Measurements from ENCODE around the gene CPT1A.

CPT1A gene

DNA sequence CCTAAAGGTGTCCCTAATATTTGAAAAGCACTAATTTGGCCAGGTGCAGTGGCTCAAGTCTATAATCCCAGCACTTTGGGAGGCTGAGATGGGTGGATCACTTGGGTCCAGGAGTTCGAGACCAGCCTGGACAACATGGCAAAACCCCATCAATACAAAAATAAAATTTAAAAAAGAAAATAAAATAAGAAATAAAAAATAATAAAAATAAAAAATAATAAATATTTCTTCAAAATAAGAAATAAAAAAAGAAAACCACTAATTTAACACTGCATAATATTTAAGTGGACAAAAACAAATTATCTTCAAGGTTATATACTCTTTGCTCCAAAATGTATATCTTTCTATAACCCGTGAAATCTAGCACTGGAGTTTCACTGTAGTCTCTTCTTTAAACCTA, 32.9 kb downstream of the CPT1A start:
- Histone ChIP-seq H3K27ac (ENCODE audit: low read depth, low read length) (no peak overlapping the region), H3K36me3 (ENCODE audit: control insufficient read depth in 5 of 5, insufficient read depth in 5 of 5, low read length in 5 of 5) (peaks cover 0 to 66% (median 31%) of the 10 kb centered on the region in 5 donors), H3K27me3 (ENCODE audit: control insufficient read depth in 5 of 5, insufficient read depth in 4 of 5, low read length in 5 of 5) (peaks cover 0 to 2% (median 0%) of the 10 kb centered on the region in 5 donors), H3K9me3 (ENCODE audit: control insufficient read depth in 5 of 5, low read length in 5 of 5) (no peaks in the 10 kb centered on the region), H3K9ac (ENCODE audit: low read length in 5 of 5) (no peak overlapping the region), H3K4me3 (ENCODE audit: low read depth in 1 of 5, low read length in 5 of 5) (no peak overlapping the region), H3K4me1 (ENCODE audit: control insufficient read depth in 5 of 5, insufficient read depth in 5 of 5, low read length in 5 of 5) (peaks cover 0 to 19% (median 4%) of the 10 kb centered on the region in 5 donors)

DNA sequence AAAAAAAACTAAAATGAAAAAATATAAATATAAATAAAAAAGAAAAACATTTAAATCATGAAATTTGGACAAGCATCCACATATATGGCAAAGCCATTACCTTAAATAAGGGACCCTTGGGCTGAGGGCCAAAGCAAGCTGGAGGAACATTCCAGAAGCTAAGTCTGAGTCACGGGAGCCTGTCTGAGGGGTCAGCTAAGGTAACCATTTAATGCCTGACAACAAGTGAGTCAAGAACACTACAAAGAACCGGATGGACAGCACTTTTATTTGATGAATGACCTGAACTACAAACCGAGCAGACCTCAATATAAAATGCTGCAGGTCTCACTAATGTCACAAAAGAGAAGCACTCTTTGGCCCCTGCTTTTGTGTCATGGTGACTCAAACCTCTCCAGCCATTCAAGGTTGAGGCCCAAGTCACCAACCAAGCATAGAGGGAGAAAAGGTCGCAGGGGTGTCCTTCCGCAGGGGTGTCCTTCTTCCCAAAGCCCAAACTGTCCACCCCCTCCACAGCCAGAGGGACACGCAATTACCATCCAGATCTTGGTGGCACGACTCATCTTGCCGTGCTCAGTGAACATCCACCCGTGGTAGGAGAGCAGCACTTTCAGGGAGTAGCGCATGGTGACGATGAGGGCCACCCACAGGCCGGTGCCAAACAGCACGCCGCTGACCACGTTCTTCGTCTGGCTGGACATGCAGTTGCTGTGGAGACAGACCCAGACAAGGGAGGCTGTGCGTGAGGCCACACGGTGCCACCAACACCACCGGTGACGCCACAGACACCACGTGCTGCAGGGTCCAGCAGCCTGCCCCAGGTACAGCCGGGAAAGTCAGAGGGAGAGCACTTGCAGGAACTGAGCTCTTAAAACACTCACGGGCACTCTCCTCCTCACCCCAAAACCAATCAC, 34.5 kb downstream of the CPT1A start:
- no peak overlapping the region for H3K27ac ChIP-seq (ENCODE audit: low read depth, low read length)
- peaks cover 2 to 63% (median 30%) of the 10 kb centered on the region in 5 donors for H3K36me3 ChIP-seq (ENCODE audit: control insufficient read depth in 5 of 5, insufficient read depth in 5 of 5, low read length in 5 of 5)
- H3K4me1 ChIP-seq (ENCODE audit: control insufficient read depth in 5 of 5, insufficient read depth in 5 of 5, low read length in 5 of 5), result peaks cover 0 to 13% (median under 1%) of the 10 kb centered on the region in 5 donors
- H3K27me3 ChIP-seq (ENCODE audit: control insufficient read depth in 5 of 5, insufficient read depth in 4 of 5, low read length in 5 of 5), result no peaks in the 10 kb centered on the region
- no peaks in the 10 kb centered on the region for H3K9me3 ChIP-seq (ENCODE audit: control insufficient read depth in 5 of 5, low read length in 5 of 5)
- H3K4me3 ChIP-seq (ENCODE audit: low read depth in 1 of 5, low read length in 5 of 5), result no peak overlapping the region
- H3K9ac ChIP-seq (ENCODE audit: low read length in 5 of 5), result no peak overlapping the region

DNA sequence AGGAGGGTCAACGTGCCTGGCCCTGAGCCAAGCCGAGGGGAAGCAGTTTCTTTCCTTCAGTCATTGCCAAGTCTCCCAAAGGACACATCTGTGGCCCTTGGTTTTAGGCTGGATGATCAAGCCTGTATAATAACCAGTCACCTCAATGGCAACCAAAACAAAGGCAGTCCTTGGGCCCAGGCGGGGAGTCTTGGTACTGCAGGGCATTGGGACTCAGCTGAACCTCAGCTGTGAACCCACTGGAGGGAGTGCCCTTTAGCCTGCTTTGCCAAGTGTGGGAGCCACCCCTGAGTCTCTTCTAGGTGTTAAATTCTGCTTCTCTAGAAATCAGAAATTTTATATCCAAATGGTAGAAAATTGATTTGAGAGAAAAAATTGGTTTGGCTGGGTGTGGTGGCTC, 36.9 kb downstream of the CPT1A start:
- Histone ChIP-seq H3K4me3 (ENCODE audit: low read depth in 1 of 5, low read length in 5 of 5) (no peak overlapping the region), H3K27me3 (ENCODE audit: control insufficient read depth in 5 of 5, insufficient read depth in 4 of 5, low read length in 5 of 5) (no peaks in the 10 kb centered on the region), H3K9me3 (ENCODE audit: control insufficient read depth in 5 of 5, low read length in 5 of 5) (no peaks in the 10 kb centered on the region), H3K4me1 (ENCODE audit: control insufficient read depth in 5 of 5, insufficient read depth in 5 of 5, low read length in 5 of 5) (peaks cover 0 to 5% (median 0%) of the 10 kb centered on the region in 5 donors), H3K27ac (ENCODE audit: low read depth, low read length) (no peak overlapping the region), H3K36me3 (ENCODE audit: control insufficient read depth in 5 of 5, insufficient read depth in 5 of 5, low read length in 5 of 5) (peaks cover 2 to 63% (median 43%) of the 10 kb centered on the region in 5 donors), H3K9ac (ENCODE audit: low read length in 5 of 5) (no peak overlapping the region)

DNA sequence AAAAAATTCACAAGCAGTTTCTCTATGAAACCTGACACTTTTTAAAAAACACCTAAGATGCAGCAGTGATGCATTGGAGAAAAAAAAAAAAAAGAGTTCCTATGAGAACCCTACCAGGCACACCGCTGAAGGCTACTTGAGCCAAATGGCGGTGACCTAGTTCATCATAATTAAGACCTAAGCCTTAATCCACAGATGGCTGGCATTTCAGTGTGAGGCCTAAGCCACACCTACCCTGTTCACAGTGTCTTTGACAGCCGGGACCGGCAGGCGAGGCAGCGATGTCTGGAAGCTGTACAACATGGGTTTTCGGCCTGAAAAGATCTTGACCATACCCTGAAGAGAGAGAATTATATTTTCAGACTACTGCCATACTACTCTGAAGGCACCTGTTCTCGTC, 38.0 kb downstream of the CPT1A start:
- Histone ChIP-seq H3K9ac (ENCODE audit: low read length in 5 of 5) (no peak overlapping the region), H3K4me3 (ENCODE audit: low read depth in 1 of 5, low read length in 5 of 5) (no peak overlapping the region), H3K36me3 (ENCODE audit: control insufficient read depth in 5 of 5, insufficient read depth in 5 of 5, low read length in 5 of 5) (peaks cover 2 to 72% (median 49%) of the 10 kb centered on the region in 5 donors), H3K27me3 (ENCODE audit: control insufficient read depth in 5 of 5, insufficient read depth in 4 of 5, low read length in 5 of 5) (no peaks in the 10 kb centered on the region), H3K4me1 (ENCODE audit: control insufficient read depth in 5 of 5, insufficient read depth in 5 of 5, low read length in 5 of 5) (peaks cover 0 to 5% (median 0%) of the 10 kb centered on the region in 5 donors), H3K9me3 (ENCODE audit: control insufficient read depth in 5 of 5, low read length in 5 of 5) (no peaks in the 10 kb centered on the region), H3K27ac (ENCODE audit: low read depth, low read length) (no peak overlapping the region)

DNA sequence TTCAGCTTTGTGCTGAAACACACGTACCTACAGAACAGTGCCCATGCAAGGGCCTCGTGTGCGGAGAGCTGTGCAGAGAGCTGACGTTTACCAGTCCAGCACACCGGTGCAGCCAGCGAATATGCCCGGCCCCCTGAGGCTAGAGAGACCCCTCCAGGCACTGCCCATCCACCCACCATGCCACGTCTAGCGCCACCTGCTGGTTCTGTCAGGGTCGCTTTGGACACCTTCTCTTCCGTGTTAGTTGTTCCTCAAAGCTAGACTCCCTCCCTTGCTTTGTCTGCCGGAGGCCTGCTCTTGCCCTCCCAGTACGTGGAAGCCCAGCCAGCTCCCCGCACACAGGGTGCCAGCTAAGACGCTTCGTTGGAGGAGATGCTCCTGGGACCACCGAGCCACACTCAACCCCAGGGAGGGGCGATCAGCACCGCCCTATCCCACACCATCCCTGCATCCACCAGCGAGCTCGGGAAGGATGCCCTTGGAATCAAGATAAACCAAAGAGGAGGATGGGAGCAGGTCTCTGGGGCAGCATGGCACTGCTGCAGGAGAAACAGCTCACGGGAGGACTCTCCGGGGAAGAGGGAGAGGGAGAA, 43.4 kb downstream of the CPT1A start:
- Histone ChIP-seq H3K27ac (ENCODE audit: low read depth, low read length) (no peak overlapping the region), H3K27me3 (ENCODE audit: control insufficient read depth in 5 of 5, insufficient read depth in 4 of 5, low read length in 5 of 5) (peaks cover 0 to 2% (median 0%) of the 10 kb centered on the region in 5 donors), H3K36me3 (ENCODE audit: control insufficient read depth in 5 of 5, insufficient read depth in 5 of 5, low read length in 5 of 5) (peaks cover 2 to 76% (median 58%) of the 10 kb centered on the region in 5 donors), H3K9me3 (ENCODE audit: control insufficient read depth in 5 of 5, low read length in 5 of 5) (no peaks in the 10 kb centered on the region), H3K4me1 (ENCODE audit: control insufficient read depth in 5 of 5, insufficient read depth in 5 of 5, low read length in 5 of 5) (no peaks in the 10 kb centered on the region), H3K4me3 (ENCODE audit: low read depth in 1 of 5, low read length in 5 of 5) (no peak overlapping the region), H3K9ac (ENCODE audit: low read length in 5 of 5) (no peak overlapping the region)

DNA sequence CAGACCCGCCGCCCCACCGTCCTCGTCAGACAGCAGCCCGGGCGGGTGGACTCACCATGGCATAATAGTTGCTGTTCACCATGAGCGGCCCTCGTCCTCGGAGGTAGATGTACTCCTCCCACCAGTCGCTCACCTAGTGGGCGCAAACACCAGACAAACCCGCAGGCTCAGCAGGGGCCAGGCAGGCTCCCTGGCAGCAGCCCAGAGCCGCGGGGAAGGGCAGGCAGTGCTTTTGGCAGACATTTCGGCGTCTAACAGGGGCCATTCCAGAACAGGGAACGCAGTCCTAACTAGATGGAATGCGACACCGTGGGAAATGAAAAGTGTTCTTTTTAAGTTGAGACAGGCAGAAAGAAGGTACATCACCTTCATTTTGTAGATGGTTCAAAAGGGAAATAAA, 44.9 kb downstream of the CPT1A start:
- Histone ChIP-seq H3K27me3 (ENCODE audit: control insufficient read depth in 5 of 5, insufficient read depth in 4 of 5, low read length in 5 of 5) (peaks cover 0 to 2% (median 0%) of the 10 kb centered on the region in 5 donors), H3K9ac (ENCODE audit: low read length in 5 of 5) (no peak overlapping the region), H3K36me3 (ENCODE audit: control insufficient read depth in 5 of 5, insufficient read depth in 5 of 5, low read length in 5 of 5) (peaks cover 0 to 77% (median 59%) of the 10 kb centered on the region in 5 donors), H3K4me3 (ENCODE audit: low read depth in 1 of 5, low read length in 5 of 5) (no peak overlapping the region), H3K27ac (ENCODE audit: low read depth, low read length) (no peak overlapping the region), H3K9me3 (ENCODE audit: control insufficient read depth in 5 of 5, low read length in 5 of 5) (no peaks in the 10 kb centered on the region), H3K4me1 (ENCODE audit: control insufficient read depth in 5 of 5, insufficient read depth in 5 of 5, low read length in 5 of 5) (peaks cover 0 to 4% (median 0%) of the 10 kb centered on the region in 5 donors)

DNA sequence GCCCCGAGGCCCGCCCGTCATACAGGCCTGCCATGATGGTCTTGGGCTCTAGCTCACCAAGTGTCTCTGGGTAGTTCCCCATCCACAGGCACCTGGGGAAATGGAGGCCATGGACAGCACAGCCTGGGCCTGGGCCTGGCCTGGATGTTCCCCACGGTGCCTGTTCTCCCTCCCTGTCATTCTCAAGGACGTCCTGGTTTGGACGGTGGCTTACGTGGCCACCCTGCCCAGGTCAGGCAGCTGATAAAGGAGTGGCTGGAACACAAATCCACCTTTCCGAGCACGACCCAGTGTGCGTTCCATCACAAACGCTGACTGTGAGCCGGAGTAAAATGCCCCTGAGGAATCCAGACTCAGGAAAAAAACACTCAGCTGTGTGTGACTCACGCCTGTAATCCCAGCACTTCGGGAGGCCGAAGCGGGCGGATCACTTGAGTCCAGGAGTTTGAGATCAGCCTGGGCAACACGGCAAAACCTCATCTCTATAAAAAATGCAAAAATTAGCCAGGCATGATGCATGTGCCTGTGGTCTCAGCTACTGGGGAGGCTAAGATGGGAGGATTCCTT, 49.2 kb downstream of the CPT1A start:
- no peak overlapping the region for H3K27ac ChIP-seq (ENCODE audit: low read depth, low read length)
- peaks cover 0 to 4% (median 0%) of the 10 kb centered on the region in 5 donors for H3K4me1 ChIP-seq (ENCODE audit: control insufficient read depth in 5 of 5, insufficient read depth in 5 of 5, low read length in 5 of 5)
- peaks cover 0 to 62% (median 48%) of the 10 kb centered on the region in 5 donors for H3K36me3 ChIP-seq (ENCODE audit: control insufficient read depth in 5 of 5, insufficient read depth in 5 of 5, low read length in 5 of 5)
- H3K9ac ChIP-seq (ENCODE audit: low read length in 5 of 5), result no peak overlapping the region
- no peaks in the 10 kb centered on the region for H3K27me3 ChIP-seq (ENCODE audit: control insufficient read depth in 5 of 5, insufficient read depth in 4 of 5, low read length in 5 of 5)
- H3K4me3 ChIP-seq (ENCODE audit: low read depth in 1 of 5, low read length in 5 of 5), result no peak overlapping the region
- no peaks in the 10 kb centered on the region for H3K9me3 ChIP-seq (ENCODE audit: control insufficient read depth in 5 of 5, low read length in 5 of 5)

DNA sequence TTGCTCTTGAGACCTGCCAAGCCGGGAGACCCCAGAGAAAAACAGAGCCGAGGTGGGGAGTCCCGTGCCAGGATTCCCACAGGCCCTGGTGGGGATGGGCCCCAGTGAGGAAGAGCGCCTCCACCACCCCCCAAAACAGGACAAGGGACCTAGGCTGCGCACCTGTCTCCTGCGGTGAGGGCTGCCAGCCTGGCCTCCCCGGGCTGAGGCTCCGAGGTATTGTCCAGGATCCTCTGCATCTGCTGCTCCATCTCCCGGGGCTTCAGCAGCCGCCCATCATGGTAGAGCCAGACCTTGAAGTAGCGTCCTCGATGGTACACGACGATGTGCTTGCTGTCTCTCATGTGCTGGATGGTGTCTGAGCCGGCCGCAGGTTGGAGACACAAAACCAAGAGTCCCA, 57.1 kb downstream of the CPT1A start:
- H3K4me1 ChIP-seq (ENCODE audit: control insufficient read depth in 5 of 5, insufficient read depth in 5 of 5, low read length in 5 of 5), result no peaks in the 10 kb centered on the region
- no peaks in the 10 kb centered on the region for H3K9me3 ChIP-seq (ENCODE audit: control insufficient read depth in 5 of 5, low read length in 5 of 5)
- no peak overlapping the region for H3K4me3 ChIP-seq (ENCODE audit: low read depth in 1 of 5, low read length in 5 of 5)
- H3K36me3 ChIP-seq (ENCODE audit: control insufficient read depth in 5 of 5, insufficient read depth in 5 of 5, low read length in 5 of 5), result peaks cover 0 to 76% (median 60%) of the 10 kb centered on the region in 5 donors
- no peaks in the 10 kb centered on the region for H3K27me3 ChIP-seq (ENCODE audit: control insufficient read depth in 5 of 5, insufficient read depth in 4 of 5, low read length in 5 of 5)
- no peak overlapping the region for H3K27ac ChIP-seq (ENCODE audit: low read depth, low read length)
- no peak overlapping the region for H3K9ac ChIP-seq (ENCODE audit: low read length in 5 of 5)

DNA sequence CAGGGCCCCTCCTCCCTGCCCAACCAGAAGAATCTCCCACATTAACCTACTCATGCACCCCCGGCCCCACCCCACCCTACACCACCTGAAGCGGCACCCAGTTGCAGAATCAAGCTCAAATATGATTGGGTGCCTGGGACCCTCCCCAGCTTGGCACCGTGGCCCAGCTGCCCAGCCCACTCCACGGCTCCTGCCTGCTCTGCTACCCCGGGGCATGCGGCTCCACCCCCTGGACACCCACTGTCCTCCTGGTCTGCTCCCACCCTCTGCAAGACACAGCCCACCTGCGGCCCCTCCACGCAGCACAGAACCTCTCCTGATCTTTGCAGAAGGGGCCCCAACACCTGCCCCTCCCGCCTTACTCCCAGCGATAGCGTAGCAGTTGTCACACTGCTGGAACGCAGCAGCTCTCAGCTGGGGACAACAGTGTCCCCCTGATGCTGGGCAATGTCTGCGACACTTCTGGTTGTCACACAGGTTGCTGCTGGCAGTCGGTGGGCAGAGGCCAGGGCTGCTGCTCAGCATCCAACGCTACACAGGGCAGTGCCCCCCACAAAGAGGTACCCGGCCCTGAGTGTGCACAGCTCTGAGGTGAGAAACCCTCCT, 58.4 kb downstream of the CPT1A start:
- no peaks in the 10 kb centered on the region for H3K9me3 ChIP-seq (ENCODE audit: control insufficient read depth in 5 of 5, low read length in 5 of 5)
- H3K27ac ChIP-seq (ENCODE audit: low read depth, low read length), result no peak overlapping the region
- H3K36me3 ChIP-seq (ENCODE audit: control insufficient read depth in 5 of 5, insufficient read depth in 5 of 5, low read length in 5 of 5), result peaks cover 0 to 84% (median 61%) of the 10 kb centered on the region in 5 donors
- H3K27me3 ChIP-seq (ENCODE audit: control insufficient read depth in 5 of 5, insufficient read depth in 4 of 5, low read length in 5 of 5), result no peaks in the 10 kb centered on the region
- no peak overlapping the region for H3K9ac ChIP-seq (ENCODE audit: low read length in 5 of 5)
- no peaks in the 10 kb centered on the region for H3K4me1 ChIP-seq (ENCODE audit: control insufficient read depth in 5 of 5, insufficient read depth in 5 of 5, low read length in 5 of 5)
- H3K4me3 ChIP-seq (ENCODE audit: low read depth in 1 of 5, low read length in 5 of 5), result no peak overlapping the region

Measured in subcutaneous abdominal adipose tissue (tissue), 5 donors.